ENCODE measurements around the gene RBM20.
"Not testable (repeated sequence)": the region's sequence is repeated elsewhere in the genome, so short reads cannot be mapped to it uniquely, and the experiment has no call there.

DNA sequence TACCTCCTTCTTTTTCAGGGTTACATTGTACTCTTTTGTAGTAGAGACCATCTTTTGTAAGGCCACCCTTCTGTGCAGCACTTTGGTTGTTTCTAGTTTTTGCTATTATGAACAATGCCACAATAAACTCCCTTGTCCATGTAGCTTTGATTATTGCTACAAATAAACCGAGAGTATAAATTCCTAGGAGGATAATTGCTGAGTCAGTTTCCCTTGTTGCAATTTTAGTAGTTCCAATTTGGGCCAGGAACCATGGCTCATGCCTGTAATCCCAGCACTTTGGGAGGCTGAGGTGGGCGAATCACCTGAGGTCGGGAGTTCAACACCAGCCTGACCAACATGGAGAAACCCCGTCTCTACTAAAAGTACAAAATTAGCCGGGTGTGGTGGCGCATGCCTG is 4.3 kb upstream of the RBM20 start:
- TF ChIP-seq, protein P1, sequence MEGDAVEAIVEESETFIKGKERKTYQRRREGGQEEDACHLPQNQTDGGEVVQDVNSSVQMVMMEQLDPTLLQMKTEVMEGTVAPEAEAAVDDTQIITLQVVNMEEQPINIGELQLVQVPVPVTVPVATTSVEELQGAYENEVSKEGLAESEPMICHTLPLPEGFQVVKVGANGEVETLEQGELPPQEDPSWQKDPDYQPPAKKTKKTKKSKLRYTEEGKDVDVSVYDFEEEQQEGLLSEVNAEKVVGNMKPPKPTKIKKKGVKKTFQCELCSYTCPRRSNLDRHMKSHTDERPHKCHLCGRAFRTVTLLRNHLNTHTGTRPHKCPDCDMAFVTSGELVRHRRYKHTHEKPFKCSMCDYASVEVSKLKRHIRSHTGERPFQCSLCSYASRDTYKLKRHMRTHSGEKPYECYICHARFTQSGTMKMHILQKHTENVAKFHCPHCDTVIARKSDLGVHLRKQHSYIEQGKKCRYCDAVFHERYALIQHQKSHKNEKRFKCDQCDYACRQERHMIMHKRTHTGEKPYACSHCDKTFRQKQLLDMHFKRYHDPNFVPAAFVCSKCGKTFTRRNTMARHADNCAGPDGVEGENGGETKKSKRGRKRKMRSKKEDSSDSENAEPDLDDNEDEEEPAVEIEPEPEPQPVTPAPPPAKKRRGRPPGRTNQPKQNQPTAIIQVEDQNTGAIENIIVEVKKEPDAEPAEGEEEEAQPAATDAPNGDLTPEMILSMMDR (IDR thresholded peaks at IDR 0.05) = not testable (repeated sequence)
- TF ChIP-seq POLR2A (IDR thresholded peaks at IDR 0.05) = not testable (repeated sequence)

Data from thyroid gland (tissue), 4 donors.